Thyroid gland (tissue), 4 donors: Measurements from ENCODE around the gene FADD. TPM values are rescaled to one million over a fixed set of nuclear protein-coding genes. Genes with fewer than 3 reads are reported as not detected.

ENCODE experiments used
- DNase-seq, 2 donors: peaks; one replicate each; pipeline ENCODE4 v3.0.0-alpha.2; 2019
- H3K27ac ChIP-seq, 3 donors: fragments of 200-600 bp; sonication (generic); 1 replicate in 2 of 3; 2 replicates in 1 of 3; pipeline ENCODE4 v1.5.1; 2016 to 2019; ENCODE audit warnings: mild to moderate bottlenecking in 1 of 3, moderate library complexity in 1 of 3
- H3K27me3 ChIP-seq: fragments of 200-600 bp; sonication (generic); one replicate; pipeline ENCODE4 v1.5.1; 2019
- H3K36me3 ChIP-seq, 2 donors: fragments of 200-600 bp; sonication (generic); one replicate each; pipeline ENCODE4 v1.5.1; 2016 to 2019
- H3K4me1 ChIP-seq, 2 donors: fragments of 200-600 bp; sonication (generic); one replicate each; pipeline ENCODE4 v1.5.1; 2017 to 2019
- H3K4me3 ChIP-seq, 3 donors: fragments of 200-600 bp; sonication (generic); replicated peaks in 1 of 3; 1 replicate in 2 of 3; 2 replicates in 1 of 3; pipeline ENCODE4 v1.5.1; 2016; ENCODE audit warnings: mild to moderate bottlenecking in 1 of 3
- H3K9me3 ChIP-seq: fragments of 200-600 bp; sonication (generic); one replicate; pipeline ENCODE4 v1.5.1; 2017
- CTCF ChIP-seq, 6 experiments: fragments of 200-600 bp in 3 of 6; fragments of 450-650 bp in 3 of 6; sonication (generic) in 3 of 6; IDR thresholded peaks; one replicate each; pipeline ENCODE4 v1.5.1; 2016 to 2019; ENCODE audit warnings: antibody characterized with exemption in 6 of 6, mild to moderate bottlenecking in 2 of 6, inconsistent platforms in 1 of 6, moderate library complexity in 1 of 6
- POLR2A ChIP-seq, 2 donors: fragments of 450-650 bp; IDR thresholded peaks; one replicate each; pipeline ENCODE4 v1.6.1; 2017; ENCODE audit warnings: antibody characterized with exemption in 2 of 2, mild to moderate bottlenecking in 2 of 2, moderate library complexity in 1 of 2
- WGBS, 2 donors: methylation state at CpG; one replicate each; pipeline ENCODE4 v1.1.5; 2017; 5-methylcytosine and 5-hydroxymethylcytosine counted together
- intact Hi-C: fragments of 100-400 bp; cut with DNase I; formaldehyde crosslinking; loops from one replicate; pipeline ENCODE4 v1.15.1; 2023
- total RNA-seq, 4 donors: library from RNA; depleted of rRNA; stranded (reverse); fragments of >200 nt; gene quantifications; one replicate each; pipeline ENCODE4 v1.2.3, GENCODE V29; 2016

Gene FADD
- total RNA-seq, 4 donors from 2014 or later: 18.1 to 32.6 (median 21.1) TPM

- Histone ChIP-seq H3K36me3 (no peaks in the 10 kb centered on the region), H3K27me3 (no peaks in the 10 kb centered on the region), H3K9me3 (no peaks in the 10 kb centered on the region), H3K27ac (no peak overlapping the region), H3K4me3 (no peak overlapping the region), H3K4me1 (no peaks in the 10 kb centered on the region)
- intact Hi-C loops: no loop called here
- WGBS, 2 donors: 76 to 84% methylated on average over 14 to 19 of the region's 21 CpGs
- DNase-seq: no peak
- TF ChIP-seq CTCF (IDR thresholded peaks at IDR 0.05) (no peak), POLR2A (IDR thresholded peaks at IDR 0.05) (no peak)
These were observed 48.7 kb downstream of the FADD start for GRCh38 chr11:70251659-70252321.

- 91 to 92% methylated on average over 12 of the region's 12 CpGs for WGBS, 2 donors
- intact Hi-C loops: no loop called here
- H3K36me3 ChIP-seq: no peaks in the 10 kb centered on the region
- no peaks in the 10 kb centered on the region for H3K4me1 ChIP-seq
- no peaks in the 10 kb centered on the region for H3K27me3 ChIP-seq
- H3K9me3 ChIP-seq: no peaks in the 10 kb centered on the region
- no peak overlapping the region for H3K27ac ChIP-seq
- H3K4me3 ChIP-seq: no peak overlapping the region
- TF ChIP-seq CTCF (IDR thresholded peaks at IDR 0.05) (no peak), POLR2A (IDR thresholded peaks at IDR 0.05) (no peak)
- DNase-seq: no peak
These were observed 49.7 kb downstream of the FADD start for GRCh38 chr11:70252844-70253243.

- 75 to 83% methylated on average over 12 of the region's 12 CpGs for WGBS, 2 donors
These were observed 52.5 kb downstream of the FADD start for GRCh38 chr11:70255477-70256116.

More at GRCh38 chr11:70255477-70256116, 52.5 kb downstream of the FADD start:
- H3K9me3 ChIP-seq: no peaks in the 10 kb centered on the region
- no peaks in the 10 kb centered on the region for H3K27me3 ChIP-seq
- H3K36me3 ChIP-seq: no peaks in the 10 kb centered on the region
- no peak for DNase-seq
- TF ChIP-seq POLR2A (IDR thresholded peaks at IDR 0.05) (no peak), CTCF (IDR thresholded peaks at IDR 0.05) (no peak)
- H3K4me3 ChIP-seq: no peak overlapping the region
- H3K27ac ChIP-seq: no peak overlapping the region
- H3K4me1 ChIP-seq: no peaks in the 10 kb centered on the region
- intact Hi-C loops: no loop called here

Other genes starting within 250 kb of the FADD start
- 10 to 100 TPM; 25.8 to 56.2 (median 35.3) TPM for gene ANO1, start 125.0 kb upstream of the FADD start, total RNA-seq
- gene PPFIA1, start 67.4 kb downstream of the FADD start, total RNA-seq: 10 to 100 TPM; 50.9 to 57.9 (median 54.6) TPM
- gene CTTN, start 195.2 kb downstream of the FADD start, total RNA-seq: 100 to 1,000 TPM; 229 to 418 (median 295) TPM